Measurements from ENCODE around the gene RIPOR1.
"Not testable (repeated sequence)": the region's sequence is repeated elsewhere in the genome, so short reads cannot be mapped to it uniquely, and the experiment has no call there.

Gene RIPOR1

GRCh38 chr16:67528870-67529581 is 397 bp downstream of the RIPOR1 start:
- TF ChIP-seq TAF1 (IDR thresholded peaks at IDR 0.05; ENCODE audit: low read depth, low read length): no peak
- no peak for TF ChIP-seq SPI1 (IDR thresholded peaks at IDR 0.05; ENCODE audit: low read depth, low read length)
- no peak for TF ChIP-seq POLR2A (IDR thresholded peaks at IDR 0.05; ENCODE audit: low read depth, low read length)
- no peak for TF ChIP-seq POU2F2 (IDR thresholded peaks at IDR 0.05; ENCODE audit: low read depth, low read length)
- no peak for TF ChIP-seq POLR2AphosphoS5 (IDR thresholded peaks at IDR 0.05; ENCODE audit: low read depth, low read length)
- TF ChIP-seq PAX5 (IDR thresholded peaks at IDR 0.05; ENCODE audit: insufficient read depth, low read length, severe bottlenecking): no peak
- DNase-seq (ENCODE audit: insufficient read length, low spot score): no peak
- FAIRE-seq: no peak

DNA sequence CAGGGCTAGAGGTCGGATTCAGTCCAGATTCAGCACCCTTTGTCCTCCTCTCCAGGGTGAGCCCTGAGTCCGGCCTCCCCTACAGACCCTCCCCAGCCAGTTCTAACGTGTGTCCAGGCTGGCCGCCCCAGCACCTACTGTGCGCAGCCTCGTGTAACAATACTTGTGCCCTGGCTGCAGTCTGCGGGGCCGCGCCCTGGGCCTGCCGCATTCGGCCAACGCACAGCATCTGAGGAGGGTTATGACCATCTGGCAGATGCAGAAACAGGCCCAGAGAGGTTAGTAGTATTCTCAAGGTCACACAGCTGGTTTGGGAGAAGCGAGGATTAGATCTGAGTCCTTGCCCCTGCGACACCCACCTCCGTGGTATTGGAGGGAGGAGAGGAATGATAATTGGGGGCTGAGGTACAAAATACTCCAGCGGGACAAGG is 968 bp downstream of the RIPOR1 start:
- TF ChIP-seq POU2F2 (IDR thresholded peaks at IDR 0.05; ENCODE audit: low read depth, low read length): no peak
- TF ChIP-seq POLR2A (IDR thresholded peaks at IDR 0.05; ENCODE audit: low read depth, low read length): no peak
- no peak for TF ChIP-seq SPI1 (IDR thresholded peaks at IDR 0.05; ENCODE audit: low read depth, low read length)
- no peak for TF ChIP-seq TAF1 (IDR thresholded peaks at IDR 0.05; ENCODE audit: low read depth, low read length)
- no peak for TF ChIP-seq PAX5 (IDR thresholded peaks at IDR 0.05; ENCODE audit: insufficient read depth, low read length, severe bottlenecking)
- FAIRE-seq (peak; percentile 76), DNase-seq (ENCODE audit: insufficient read length, low spot score) (no peak)

DNA sequence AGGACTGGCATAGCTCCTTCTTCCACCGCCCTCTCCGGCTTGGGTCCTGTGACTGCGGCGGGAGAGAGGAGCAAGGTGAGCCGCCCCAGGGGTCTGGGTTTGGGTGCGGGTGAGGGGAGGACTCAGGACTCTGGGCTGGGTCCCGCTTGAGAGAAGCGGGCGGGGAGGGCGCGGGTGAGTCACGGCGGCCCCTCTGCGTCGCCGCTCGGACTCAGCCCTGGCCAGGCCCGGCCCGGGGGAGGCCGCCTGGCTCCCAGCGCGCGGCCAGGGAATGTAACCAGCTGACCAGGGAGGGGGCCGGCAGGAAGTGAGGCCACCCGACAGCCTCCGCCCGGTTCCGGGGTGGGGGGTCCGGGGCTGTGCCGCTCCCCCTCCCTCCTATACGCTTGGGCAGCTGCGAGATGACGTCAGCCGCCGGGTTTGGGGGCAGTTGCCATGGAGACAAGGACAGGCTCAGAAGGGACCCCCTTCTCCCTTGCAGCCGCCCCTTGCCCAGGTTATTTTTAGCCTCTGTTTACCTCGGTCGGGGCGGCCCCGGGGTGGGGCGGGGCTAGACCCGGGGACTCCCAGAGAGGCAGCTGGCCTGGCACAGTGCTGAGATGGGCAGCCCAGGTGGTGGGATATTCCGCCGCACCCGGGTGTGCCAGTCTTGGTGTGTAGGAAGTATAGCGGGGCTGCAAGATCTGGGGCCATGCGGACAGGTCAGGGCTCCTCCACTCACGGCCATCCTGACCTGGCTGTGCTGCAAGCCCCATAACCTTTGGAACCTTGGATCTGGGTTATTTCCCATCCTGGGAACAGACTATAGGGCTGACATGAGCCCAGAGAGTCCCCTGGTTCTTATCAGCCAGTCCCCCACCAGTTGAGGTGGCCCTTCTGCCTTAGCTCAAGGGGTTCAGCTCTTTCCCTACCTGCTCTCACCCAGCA is 1.6 kb downstream of the RIPOR1 start:
- no peak for DNase-seq (ENCODE audit: insufficient read length, low spot score)
- no peak for FAIRE-seq
- TF ChIP-seq POU2F2 (IDR thresholded peaks at IDR 0.05; ENCODE audit: low read depth, low read length) (no peak), POLR2A (IDR thresholded peaks at IDR 0.05; ENCODE audit: low read depth, low read length) (no peak), PAX5 (IDR thresholded peaks at IDR 0.05; ENCODE audit: insufficient read depth, low read length, severe bottlenecking) (no peak), SPI1 (IDR thresholded peaks at IDR 0.05; ENCODE audit: low read depth, low read length) (no peak), TAF1 (IDR thresholded peaks at IDR 0.05; ENCODE audit: low read depth, low read length) (no peak), POLR2AphosphoS5 (IDR thresholded peaks at IDR 0.05; ENCODE audit: low read depth, low read length) (no peak)

DNA sequence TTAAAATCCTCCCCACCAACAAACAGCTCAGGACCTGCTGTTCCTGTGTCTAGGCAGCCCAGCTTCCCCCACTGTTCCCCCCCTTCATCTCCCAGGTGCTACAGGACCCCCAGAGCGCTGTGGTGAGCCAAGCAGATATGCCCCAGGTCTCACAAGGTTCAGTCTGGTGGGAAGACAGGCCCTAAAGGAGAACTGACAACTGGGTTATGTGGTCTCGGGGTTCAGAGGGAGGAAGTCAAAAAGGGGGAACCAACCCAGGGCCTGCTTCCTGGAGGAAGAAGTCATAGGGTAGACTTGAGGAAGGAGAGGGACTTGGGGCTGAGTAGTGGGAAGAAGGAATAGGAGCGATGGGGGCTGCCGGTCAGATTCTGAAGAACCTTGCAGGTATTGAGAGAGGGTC is 2.6 kb downstream of the RIPOR1 start:
- TF ChIP-seq PAX5 (IDR thresholded peaks at IDR 0.05; ENCODE audit: insufficient read depth, low read length, severe bottlenecking): no peak
- TF ChIP-seq SPI1 (IDR thresholded peaks at IDR 0.05; ENCODE audit: low read depth, low read length): peak; percentile 81
- DNase-seq (ENCODE audit: insufficient read length, low spot score) (no peak), FAIRE-seq (no peak)

- TF ChIP-seq TAF1 (IDR thresholded peaks at IDR 0.05; ENCODE audit: low read depth, low read length) (no peak), SPI1 (IDR thresholded peaks at IDR 0.05; ENCODE audit: low read depth, low read length) (no peak), POU2F2 (IDR thresholded peaks at IDR 0.05; ENCODE audit: low read depth, low read length) (no peak), POLR2AphosphoS5 (IDR thresholded peaks at IDR 0.05; ENCODE audit: low read depth, low read length) (no peak), PAX5 (IDR thresholded peaks at IDR 0.05; ENCODE audit: insufficient read depth, low read length, severe bottlenecking) (no peak), POLR2A (IDR thresholded peaks at IDR 0.05; ENCODE audit: low read depth, low read length) (no peak)
- FAIRE-seq (no peak), DNase-seq (ENCODE audit: insufficient read length, low spot score) (no peak)
These were observed 4.5 kb downstream of the RIPOR1 start for GRCh38 chr16:67533024-67533560.

DNA sequence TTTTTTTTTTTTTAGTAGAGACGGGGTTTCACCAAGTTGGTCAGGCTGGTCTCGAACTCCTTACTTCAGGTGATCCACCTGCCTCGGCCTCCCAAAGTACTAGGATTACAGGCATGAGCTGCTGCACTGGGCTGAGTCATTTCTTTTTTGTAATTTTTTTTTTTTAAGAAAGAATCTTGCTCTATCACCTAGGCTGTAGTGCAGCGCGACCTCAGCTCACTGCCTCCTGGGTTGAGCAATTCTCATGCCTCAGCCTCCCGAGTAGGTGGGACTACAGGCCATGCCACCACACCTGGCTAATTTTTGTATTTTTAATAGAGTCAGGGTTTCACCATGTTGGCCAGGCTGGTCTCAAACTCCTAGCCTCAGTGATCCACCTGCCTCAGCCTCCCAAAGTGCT is 5.4 kb downstream of the RIPOR1 start:
- not testable (repeated sequence) for DNase-seq (ENCODE audit: insufficient read length, low spot score); FAIRE-seq

- no peak for TF ChIP-seq SPI1 (IDR thresholded peaks at IDR 0.05; ENCODE audit: low read depth, low read length)
- TF ChIP-seq POLR2AphosphoS5 (IDR thresholded peaks at IDR 0.05; ENCODE audit: low read depth, low read length): no peak
- no peak for TF ChIP-seq POLR2A (IDR thresholded peaks at IDR 0.05; ENCODE audit: low read depth, low read length)
- TF ChIP-seq PAX5 (IDR thresholded peaks at IDR 0.05; ENCODE audit: insufficient read depth, low read length, severe bottlenecking): no peak
- no peak for TF ChIP-seq POU2F2 (IDR thresholded peaks at IDR 0.05; ENCODE audit: low read depth, low read length)
- no peak for TF ChIP-seq TAF1 (IDR thresholded peaks at IDR 0.05; ENCODE audit: low read depth, low read length)
- DNase-seq (ENCODE audit: insufficient read length, low spot score): no peak
- FAIRE-seq: no peak
These were observed 5.8 kb downstream of the RIPOR1 start for GRCh38 chr16:67534431-67534830.

- TF ChIP-seq POLR2AphosphoS5 (IDR thresholded peaks at IDR 0.05; ENCODE audit: low read depth, low read length) (no peak), PAX5 (IDR thresholded peaks at IDR 0.05; ENCODE audit: insufficient read depth, low read length, severe bottlenecking) (no peak), SPI1 (IDR thresholded peaks at IDR 0.05; ENCODE audit: low read depth, low read length) (no peak), TAF1 (IDR thresholded peaks at IDR 0.05; ENCODE audit: low read depth, low read length) (no peak), POLR2A (IDR thresholded peaks at IDR 0.05; ENCODE audit: low read depth, low read length) (no peak), POU2F2 (IDR thresholded peaks at IDR 0.05; ENCODE audit: low read depth, low read length) (no peak)
- FAIRE-seq (no peak), DNase-seq (ENCODE audit: insufficient read length, low spot score) (no peak)
These were observed 6.6 kb downstream of the RIPOR1 start for GRCh38 chr16:67535201-67535600.

DNA sequence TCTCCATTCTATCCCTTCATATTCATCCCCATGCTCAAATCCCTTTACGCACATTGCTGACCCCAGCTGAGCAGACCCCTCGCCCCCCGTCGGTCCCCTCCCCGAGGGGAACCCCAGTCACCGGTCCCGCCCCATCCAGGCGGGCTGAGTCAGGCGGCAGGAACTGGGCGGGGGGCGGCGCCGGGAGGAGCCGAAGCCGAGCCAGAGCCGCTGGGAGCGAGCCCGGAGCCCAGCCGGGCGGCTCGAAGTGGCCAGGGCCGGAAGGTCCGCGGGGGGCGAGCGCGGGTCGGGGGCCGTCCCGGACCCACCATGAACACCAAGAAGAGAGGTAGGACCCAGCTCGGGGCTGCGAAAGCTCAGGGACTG is 8.6 kb downstream of the RIPOR1 start:
- DNase-seq (ENCODE audit: insufficient read length, low spot score) (no peak), FAIRE-seq (peak; percentile 26)
- TF ChIP-seq POLR2AphosphoS5 (IDR thresholded peaks at IDR 0.05; ENCODE audit: low read depth, low read length) (no peak), POU2F2 (IDR thresholded peaks at IDR 0.05; ENCODE audit: low read depth, low read length) (no peak), TAF1 (IDR thresholded peaks at IDR 0.05; ENCODE audit: low read depth, low read length) (no peak), PAX5 (IDR thresholded peaks at IDR 0.05; ENCODE audit: insufficient read depth, low read length, severe bottlenecking) (no peak), SPI1 (IDR thresholded peaks at IDR 0.05; ENCODE audit: low read depth, low read length) (no peak), POLR2A (IDR thresholded peaks at IDR 0.05; ENCODE audit: low read depth, low read length) (no peak)
